ENCODE data around the gene HS6ST3. TPM values are rescaled to one million over a fixed set of nuclear protein-coding genes. Genes with fewer than 3 reads are reported as not detected.

Gene HS6ST3
- total and polyA plus RNA-seq, 9 of the 15 experiments (the other 6 are each of a cell fraction or from before 2014, with no cell fraction given) = not detected

DNA sequence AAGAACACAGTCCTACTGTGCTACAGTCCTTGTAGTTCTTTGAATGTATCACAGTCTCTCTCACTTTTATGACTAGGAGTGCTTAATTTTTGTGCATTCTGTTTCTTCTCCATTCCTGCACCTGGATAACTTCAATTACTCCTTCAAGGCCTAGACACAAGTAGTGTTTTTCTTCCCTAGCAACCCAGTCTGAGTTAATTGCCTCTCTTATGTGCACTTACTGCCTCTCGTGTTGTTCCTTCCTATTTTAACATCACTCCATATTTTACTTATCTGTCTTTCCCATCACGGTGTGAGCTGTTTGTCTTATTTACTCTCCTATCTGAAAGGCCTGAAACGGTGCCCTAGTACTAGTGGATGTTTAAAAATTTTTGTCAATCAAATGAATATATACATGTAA lies 101.5 kb downstream of the HS6ST3 start (continued):
- no peak for TF ChIP-seq CBX8 (IDR thresholded peaks at IDR 0.05; ENCODE audit: borderline replicate concordance, extremely low read depth, low read depth, low read length, poor library complexity, severe bottlenecking)

DNA sequence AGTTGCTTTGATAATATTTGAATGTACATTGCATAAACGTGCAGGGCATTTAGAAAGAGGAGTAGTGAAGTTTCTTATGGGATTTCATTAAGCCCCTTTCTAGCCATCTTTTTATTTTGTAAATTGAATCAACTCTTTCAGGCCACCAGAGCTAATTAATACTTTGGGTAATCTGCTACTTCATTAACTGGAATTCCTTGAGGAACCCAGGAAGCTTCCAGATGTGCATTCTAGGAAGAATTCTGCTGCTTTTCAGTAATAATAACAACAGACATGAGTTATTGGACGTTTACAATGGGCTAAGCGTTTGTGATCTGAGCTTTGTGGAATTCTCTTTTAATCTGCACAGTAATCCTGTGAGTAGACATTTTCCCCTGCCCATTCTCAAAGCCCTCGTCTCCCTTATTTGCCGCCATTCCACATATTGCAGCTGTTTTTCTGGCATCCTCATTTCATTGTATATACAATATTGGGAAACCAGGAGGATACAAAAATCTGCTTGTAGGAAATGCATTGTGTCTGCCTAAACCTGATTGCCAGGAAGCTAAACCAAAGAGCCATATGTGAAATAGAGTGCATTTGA lies 103.9 kb downstream of the HS6ST3 start:
- no peak overlapping the region for H2AFZ ChIP-seq (ENCODE audit: low read depth, low read length)
- WGBS (ENCODE audit: insufficient coverage, low coverage, missing lambda C conversion rate) = 0% methylated on average over 5 of the region's 5 CpGs
- no peaks in the 10 kb centered on the region for H3K27me3 ChIP-seq (ENCODE audit: control insufficient read depth in 2 of 2, insufficient read depth in 2 of 2, low read length in 2 of 2)
- FAIRE-seq = no peak
- H3K9me1 ChIP-seq (ENCODE audit: control insufficient read depth, insufficient read depth, low read length) = no peaks in the 10 kb centered on the region
- no peaks in the 10 kb centered on the region for H3K36me3 ChIP-seq (ENCODE audit: control insufficient read depth, insufficient read depth, low read length)
- TF ChIP-seq CBX5 (IDR thresholded peaks at IDR 0.05; ENCODE audit: borderline replicate concordance, low read depth) (no peak), ZFX (CRISPR knock-in tag; IDR thresholded peaks at IDR 0.05) (no peak), CBFA2T3 (IDR thresholded peaks at IDR 0.05) (no peak), NUFIP1 (IDR thresholded peaks at IDR 0.05; ENCODE audit: partially characterized antibody) (no peak)
- TF ChIP-seq, protein P1, sequence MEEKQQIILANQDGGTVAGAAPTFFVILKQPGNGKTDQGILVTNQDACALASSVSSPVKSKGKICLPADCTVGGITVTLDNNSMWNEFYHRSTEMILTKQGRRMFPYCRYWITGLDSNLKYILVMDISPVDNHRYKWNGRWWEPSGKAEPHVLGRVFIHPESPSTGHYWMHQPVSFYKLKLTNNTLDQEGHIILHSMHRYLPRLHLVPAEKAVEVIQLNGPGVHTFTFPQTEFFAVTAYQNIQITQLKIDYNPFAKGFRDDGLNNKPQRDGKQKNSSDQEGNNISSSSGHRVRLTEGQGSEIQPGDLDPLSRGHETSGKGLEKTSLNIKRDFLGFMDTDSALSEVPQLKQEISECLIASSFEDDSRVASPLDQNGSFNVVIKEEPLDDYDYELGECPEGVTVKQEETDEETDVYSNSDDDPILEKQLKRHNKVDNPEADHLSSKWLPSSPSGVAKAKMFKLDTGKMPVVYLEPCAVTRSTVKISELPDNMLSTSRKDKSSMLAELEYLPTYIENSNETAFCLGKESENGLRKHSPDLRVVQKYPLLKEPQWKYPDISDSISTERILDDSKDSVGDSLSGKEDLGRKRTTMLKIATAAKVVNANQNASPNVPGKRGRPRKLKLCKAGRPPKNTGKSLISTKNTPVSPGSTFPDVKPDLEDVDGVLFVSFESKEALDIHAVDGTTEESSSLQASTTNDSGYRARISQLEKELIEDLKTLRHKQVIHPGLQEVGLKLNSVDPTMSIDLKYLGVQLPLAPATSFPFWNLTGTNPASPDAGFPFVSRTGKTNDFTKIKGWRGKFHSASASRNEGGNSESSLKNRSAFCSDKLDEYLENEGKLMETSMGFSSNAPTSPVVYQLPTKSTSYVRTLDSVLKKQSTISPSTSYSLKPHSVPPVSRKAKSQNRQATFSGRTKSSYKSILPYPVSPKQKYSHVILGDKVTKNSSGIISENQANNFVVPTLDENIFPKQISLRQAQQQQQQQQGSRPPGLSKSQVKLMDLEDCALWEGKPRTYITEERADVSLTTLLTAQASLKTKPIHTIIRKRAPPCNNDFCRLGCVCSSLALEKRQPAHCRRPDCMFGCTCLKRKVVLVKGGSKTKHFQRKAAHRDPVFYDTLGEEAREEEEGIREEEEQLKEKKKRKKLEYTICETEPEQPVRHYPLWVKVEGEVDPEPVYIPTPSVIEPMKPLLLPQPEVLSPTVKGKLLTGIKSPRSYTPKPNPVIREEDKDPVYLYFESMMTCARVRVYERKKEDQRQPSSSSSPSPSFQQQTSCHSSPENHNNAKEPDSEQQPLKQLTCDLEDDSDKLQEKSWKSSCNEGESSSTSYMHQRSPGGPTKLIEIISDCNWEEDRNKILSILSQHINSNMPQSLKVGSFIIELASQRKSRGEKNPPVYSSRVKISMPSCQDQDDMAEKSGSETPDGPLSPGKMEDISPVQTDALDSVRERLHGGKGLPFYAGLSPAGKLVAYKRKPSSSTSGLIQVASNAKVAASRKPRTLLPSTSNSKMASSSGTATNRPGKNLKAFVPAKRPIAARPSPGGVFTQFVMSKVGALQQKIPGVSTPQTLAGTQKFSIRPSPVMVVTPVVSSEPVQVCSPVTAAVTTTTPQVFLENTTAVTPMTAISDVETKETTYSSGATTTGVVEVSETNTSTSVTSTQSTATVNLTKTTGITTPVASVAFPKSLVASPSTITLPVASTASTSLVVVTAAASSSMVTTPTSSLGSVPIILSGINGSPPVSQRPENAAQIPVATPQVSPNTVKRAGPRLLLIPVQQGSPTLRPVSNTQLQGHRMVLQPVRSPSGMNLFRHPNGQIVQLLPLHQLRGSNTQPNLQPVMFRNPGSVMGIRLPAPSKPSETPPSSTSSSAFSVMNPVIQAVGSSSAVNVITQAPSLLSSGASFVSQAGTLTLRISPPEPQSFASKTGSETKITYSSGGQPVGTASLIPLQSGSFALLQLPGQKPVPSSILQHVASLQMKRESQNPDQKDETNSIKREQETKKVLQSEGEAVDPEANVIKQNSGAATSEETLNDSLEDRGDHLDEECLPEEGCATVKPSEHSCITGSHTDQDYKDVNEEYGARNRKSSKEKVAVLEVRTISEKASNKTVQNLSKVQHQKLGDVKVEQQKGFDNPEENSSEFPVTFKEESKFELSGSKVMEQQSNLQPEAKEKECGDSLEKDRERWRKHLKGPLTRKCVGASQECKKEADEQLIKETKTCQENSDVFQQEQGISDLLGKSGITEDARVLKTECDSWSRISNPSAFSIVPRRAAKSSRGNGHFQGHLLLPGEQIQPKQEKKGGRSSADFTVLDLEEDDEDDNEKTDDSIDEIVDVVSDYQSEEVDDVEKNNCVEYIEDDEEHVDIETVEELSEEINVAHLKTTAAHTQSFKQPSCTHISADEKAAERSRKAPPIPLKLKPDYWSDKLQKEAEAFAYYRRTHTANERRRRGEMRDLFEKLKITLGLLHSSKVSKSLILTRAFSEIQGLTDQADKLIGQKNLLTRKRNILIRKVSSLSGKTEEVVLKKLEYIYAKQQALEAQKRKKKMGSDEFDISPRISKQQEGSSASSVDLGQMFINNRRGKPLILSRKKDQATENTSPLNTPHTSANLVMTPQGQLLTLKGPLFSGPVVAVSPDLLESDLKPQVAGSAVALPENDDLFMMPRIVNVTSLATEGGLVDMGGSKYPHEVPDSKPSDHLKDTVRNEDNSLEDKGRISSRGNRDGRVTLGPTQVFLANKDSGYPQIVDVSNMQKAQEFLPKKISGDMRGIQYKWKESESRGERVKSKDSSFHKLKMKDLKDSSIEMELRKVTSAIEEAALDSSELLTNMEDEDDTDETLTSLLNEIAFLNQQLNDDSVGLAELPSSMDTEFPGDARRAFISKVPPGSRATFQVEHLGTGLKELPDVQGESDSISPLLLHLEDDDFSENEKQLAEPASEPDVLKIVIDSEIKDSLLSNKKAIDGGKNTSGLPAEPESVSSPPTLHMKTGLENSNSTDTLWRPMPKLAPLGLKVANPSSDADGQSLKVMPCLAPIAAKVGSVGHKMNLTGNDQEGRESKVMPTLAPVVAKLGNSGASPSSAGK (IDR thresholded peaks at IDR 0.05) = no peak
- intact Hi-C loops (cut with micrococcal nuclease) = no loop called here
- no peak for DNase-seq (ENCODE audit: extremely low read depth in 1 of 4, low spot score in 3 of 4)
- in situ Hi-C loops (cut with MboI) = no loop called here
- ChIA-PET POLR2A (no interaction called here), CTCF (ENCODE audit: low intra/inter-chr PET ratio) (no interaction called here)
- no peak overlapping the region for H3K4me2 ChIP-seq (ENCODE audit: insufficient read depth, low read length)
- H3K4me1 ChIP-seq (replicated peaks in 1 of 2; ENCODE audit: control insufficient read depth in 2 of 2, insufficient read depth in 2 of 2, low read length in 2 of 2) = no peaks in the 10 kb centered on the region
- BruUV-seq (replicated peaks) = no TSS peak
- no peak overlapping the region for H3K27ac ChIP-seq (ENCODE audit: extremely low read depth, low read depth, low read length)
- no peaks in the 10 kb centered on the region for H4K20me1 ChIP-seq (replicated peaks; ENCODE audit: control insufficient read depth, insufficient read depth, low read length)
- no peaks in the 10 kb centered on the region for H3K79me2 ChIP-seq (ENCODE audit: control insufficient read depth, insufficient read depth, low read length)
- no peak for ATAC-seq
- H3K9ac ChIP-seq (ENCODE audit: insufficient read depth in 1 of 2, low read depth in 2 of 2, low read length in 2 of 2) = no peak overlapping the region
- no peak overlapping the region for H3K4me3 ChIP-seq
- H3K9me3 ChIP-seq (replicated peaks; ENCODE audit: control insufficient read depth, insufficient read depth, low read depth, low read length) = no peaks in the 10 kb centered on the region
